Glutamatergic neuron (in vitro differentiated cells): ENCODE measurements around the gene CUL7. TPM values are rescaled to one million over a fixed set of nuclear protein-coding genes. Genes with fewer than 3 reads are reported as not detected.

Experiments used
- DNase-seq: peaks from one replicate; pipeline ENCODE4 v3.0.0; 2022
- H3K27ac Mint-ChIP-seq: one replicate; pipeline ENCODE4 v1.8.0; 2020; ENCODE audit warnings: mild to moderate bottlenecking, mixed read lengths, inconsistent platforms; ENCODE audit not compliant: unreplicated experiment
- H3K27me3 Mint-ChIP-seq: one replicate; pipeline ENCODE4 v1.8.0; 2020; ENCODE audit warnings: mild to moderate bottlenecking, moderate library complexity, mixed read lengths, inconsistent platforms; ENCODE audit not compliant: unreplicated experiment
- H3K36me3 Mint-ChIP-seq: one replicate; pipeline ENCODE4 v1.8.0; 2020; ENCODE audit warnings: mild to moderate bottlenecking, mixed read lengths, inconsistent platforms; ENCODE audit not compliant: unreplicated experiment
- H3K4me1 Mint-ChIP-seq: one replicate; pipeline ENCODE4 v1.8.0; 2020; ENCODE audit warnings: mild to moderate bottlenecking, low read depth, mixed read lengths, inconsistent platforms; ENCODE audit not compliant: unreplicated experiment
- H3K4me3 Mint-ChIP-seq: one replicate; pipeline ENCODE4 v1.8.0; 2020; ENCODE audit warnings: mild to moderate bottlenecking, mixed read lengths, inconsistent platforms; ENCODE audit not compliant: unreplicated experiment
- H3K9me3 Mint-ChIP-seq: one replicate; pipeline ENCODE4 v1.8.0; 2020; ENCODE audit warnings: mild to moderate bottlenecking, moderate library complexity, mixed read lengths, inconsistent platforms; ENCODE audit not compliant: unreplicated experiment
- total RNA-seq: library from RNA; stranded (reverse); fragmentation: NEBNext Ultra II Directional; extraction: Animal tissue kit (Norgen Biotek cat#: 25700); gene quantifications from one replicate; pipeline ENCODE4 v1.2.1, GENCODE V29; 2021; ENCODE audit not compliant: unreplicated experiment
- TF ChIP-seq, protein P1 (sequence below): fragments of 200-600 bp; sonication (generic); IDR thresholded peaks from one replicate; pipeline ENCODE4 v1.5.0; 2021; ENCODE audit not compliant: partially characterized antibody, unreplicated experiment

Gene CUL7
- total RNA-seq, 1 donor from 2014 or later, result 43.3 TPM

DNA sequence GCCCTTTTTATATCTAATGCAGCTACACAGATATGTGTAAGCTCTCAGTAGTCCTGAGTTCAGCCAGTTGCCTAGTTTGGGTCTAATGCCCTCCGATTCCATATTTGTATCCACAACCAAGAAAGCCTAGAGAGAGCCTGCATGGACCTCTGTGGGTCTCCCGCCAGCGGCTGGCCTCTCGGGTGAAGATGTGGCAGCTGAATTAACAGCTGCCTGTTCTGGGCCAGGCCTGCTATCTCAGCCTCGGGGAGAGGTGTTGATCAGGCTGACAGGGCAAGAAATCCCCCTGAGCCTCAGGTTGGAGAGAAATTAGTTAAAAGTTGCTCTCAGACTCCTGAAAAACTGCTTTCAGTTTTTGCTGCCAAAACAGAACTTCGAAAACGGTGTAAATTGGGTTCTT is 42.3 kb upstream of the CUL7 start:
- H3K4me1 Mint-ChIP-seq, result peaks cover 37% of the 10 kb centered on the region
- DNase-seq, result no peak
- H3K27me3 Mint-ChIP-seq, result no peaks in the 10 kb centered on the region
- peak overlapping the region; percentile 45 for H3K27ac Mint-ChIP-seq
- H3K4me3 Mint-ChIP-seq, result peak overlapping the region; percentile 1
- TF ChIP-seq, protein P1, sequence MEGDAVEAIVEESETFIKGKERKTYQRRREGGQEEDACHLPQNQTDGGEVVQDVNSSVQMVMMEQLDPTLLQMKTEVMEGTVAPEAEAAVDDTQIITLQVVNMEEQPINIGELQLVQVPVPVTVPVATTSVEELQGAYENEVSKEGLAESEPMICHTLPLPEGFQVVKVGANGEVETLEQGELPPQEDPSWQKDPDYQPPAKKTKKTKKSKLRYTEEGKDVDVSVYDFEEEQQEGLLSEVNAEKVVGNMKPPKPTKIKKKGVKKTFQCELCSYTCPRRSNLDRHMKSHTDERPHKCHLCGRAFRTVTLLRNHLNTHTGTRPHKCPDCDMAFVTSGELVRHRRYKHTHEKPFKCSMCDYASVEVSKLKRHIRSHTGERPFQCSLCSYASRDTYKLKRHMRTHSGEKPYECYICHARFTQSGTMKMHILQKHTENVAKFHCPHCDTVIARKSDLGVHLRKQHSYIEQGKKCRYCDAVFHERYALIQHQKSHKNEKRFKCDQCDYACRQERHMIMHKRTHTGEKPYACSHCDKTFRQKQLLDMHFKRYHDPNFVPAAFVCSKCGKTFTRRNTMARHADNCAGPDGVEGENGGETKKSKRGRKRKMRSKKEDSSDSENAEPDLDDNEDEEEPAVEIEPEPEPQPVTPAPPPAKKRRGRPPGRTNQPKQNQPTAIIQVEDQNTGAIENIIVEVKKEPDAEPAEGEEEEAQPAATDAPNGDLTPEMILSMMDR, result no peak
- H3K36me3 Mint-ChIP-seq, result no peaks in the 10 kb centered on the region
- H3K9me3 Mint-ChIP-seq, result peaks cover 2% of the 10 kb centered on the region

DNA sequence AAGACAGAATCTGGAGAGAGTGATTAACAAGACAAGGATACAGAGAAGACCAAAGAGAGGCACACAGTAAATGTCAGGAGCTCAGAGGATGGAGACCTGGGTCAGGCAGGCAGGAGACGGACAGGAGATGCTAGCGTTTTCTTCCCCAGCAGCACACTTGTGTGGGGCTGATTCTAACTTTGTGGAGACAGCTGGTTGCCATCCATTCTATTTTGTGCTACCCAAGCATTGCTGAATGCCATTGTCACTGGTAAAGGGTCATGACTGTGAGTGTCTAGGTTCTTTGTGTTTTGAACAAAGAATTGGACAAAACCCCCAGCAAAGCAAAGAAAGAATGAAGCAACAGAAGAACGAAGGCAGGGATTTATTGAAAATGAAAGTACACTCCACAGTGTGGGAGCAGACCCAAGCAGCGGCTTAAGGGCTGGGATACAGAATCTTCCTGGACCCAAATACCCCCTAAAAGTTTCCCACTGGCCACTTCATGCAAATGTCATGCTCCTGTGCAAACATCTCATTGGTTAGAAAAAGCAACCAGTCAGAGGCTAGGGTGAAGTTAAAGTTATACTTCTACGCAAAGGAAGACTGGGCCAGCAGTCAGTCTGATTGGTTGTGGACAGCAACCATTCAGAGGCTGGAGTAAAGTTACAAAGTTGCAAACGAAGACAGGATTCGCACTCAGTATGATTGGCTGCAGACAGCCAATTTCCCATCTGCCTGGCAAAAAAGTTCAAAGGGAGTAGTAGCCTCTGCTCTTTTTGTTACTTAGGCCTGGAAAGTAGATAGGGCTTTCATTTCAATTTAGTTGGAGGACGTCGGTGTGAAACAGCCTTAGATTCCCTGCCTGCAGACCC is 40.0 kb upstream of the CUL7 start:
- DNase-seq, result no peak
- Mint-ChIP-seq H3K4me1 (peaks cover 43% of the 10 kb centered on the region), H3K27ac (peak overlapping the region; percentile 13), H3K9me3 (peaks cover 7% of the 10 kb centered on the region), H3K4me3 (peak overlapping the region; percentile 8), H3K36me3 (no peaks in the 10 kb centered on the region), H3K27me3 (no peaks in the 10 kb centered on the region)
- TF ChIP-seq, protein P1, result no peak

DNA sequence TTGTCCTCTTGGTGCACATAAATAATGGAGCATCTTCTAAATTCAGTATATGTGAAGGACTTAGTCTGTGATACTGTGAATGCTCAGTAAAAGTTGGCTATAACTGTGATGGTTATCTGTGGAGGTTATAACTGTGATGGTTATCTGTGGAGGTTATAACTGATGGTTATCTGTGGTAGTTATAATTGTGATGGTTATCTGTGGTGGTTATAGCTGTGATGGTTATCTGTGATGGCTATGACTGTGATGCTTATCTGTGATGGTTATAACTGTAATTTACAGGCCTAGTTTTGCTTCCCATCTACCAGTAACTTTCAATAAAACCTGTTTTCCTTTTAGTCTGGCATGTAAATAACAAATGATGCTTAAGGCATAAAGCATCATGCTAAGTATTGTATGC is 39.0 kb upstream of the CUL7 start:
- H3K27ac Mint-ChIP-seq, result peak overlapping the region; percentile 41

DNA sequence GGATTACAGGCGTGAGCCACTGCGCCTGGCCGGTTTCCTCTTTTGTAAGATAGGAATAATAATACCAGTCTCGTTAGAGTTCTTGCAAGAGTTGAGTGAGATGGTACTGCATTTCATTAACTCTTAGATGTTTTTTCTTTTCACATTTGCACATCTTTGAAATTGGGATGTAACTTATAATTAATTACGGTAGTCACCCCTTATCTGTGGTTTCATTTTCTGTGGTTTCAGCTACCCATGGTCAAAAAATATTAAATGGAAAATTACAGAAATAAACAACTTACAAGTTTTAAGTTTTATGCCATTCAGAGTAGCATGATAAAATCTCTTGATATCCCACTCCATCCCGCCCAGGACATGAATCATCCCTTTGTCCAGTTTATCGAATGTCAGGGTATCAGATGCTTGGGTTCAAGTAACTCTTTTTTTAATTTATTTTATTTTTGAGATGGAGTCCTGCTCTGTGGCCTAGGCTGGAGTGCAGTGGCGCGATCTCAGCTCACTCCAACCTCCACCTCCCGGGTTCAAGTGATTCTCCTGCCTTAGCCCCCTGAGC is 37.9 kb upstream of the CUL7 start:
- TF ChIP-seq, protein P1, result no peak
- Mint-ChIP-seq H3K4me1 (peaks cover 35% of the 10 kb centered on the region), H3K4me3 (no peak overlapping the region), H3K27ac (peak overlapping the region; percentile 55), H3K9me3 (peaks cover 7% of the 10 kb centered on the region), H3K27me3 (no peaks in the 10 kb centered on the region), H3K36me3 (no peaks in the 10 kb centered on the region)
- no peak for DNase-seq

More for the DNA sequence above, 39.0 kb upstream of the CUL7 start:
- H3K4me1 Mint-ChIP-seq, result peaks cover 39% of the 10 kb centered on the region
- H3K36me3 Mint-ChIP-seq, result no peaks in the 10 kb centered on the region
- no peak for DNase-seq
- no peaks in the 10 kb centered on the region for H3K27me3 Mint-ChIP-seq
- TF ChIP-seq, protein P1, result no peak
- H3K4me3 Mint-ChIP-seq, result no peak overlapping the region
- H3K9me3 Mint-ChIP-seq, result peaks cover 7% of the 10 kb centered on the region

DNA sequence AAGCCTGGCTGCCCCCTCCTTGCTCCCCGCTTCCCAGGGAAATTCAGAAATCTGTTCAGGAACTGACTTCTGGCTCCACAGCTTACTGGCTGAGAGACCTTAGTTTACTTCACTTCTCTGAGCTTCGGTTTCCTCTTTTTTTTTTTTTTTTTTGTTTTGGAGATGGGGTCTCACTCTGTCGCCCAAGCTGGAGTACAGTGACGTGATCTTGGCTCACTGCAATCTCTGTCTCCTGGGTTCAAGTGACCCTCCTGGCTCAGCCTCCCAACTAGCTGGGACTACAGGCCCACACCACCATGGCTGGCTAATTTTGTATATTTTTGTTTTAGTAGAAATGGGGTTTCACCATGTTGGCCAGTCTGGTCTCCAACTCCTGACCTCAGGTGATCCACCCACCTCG is 37.4 kb upstream of the CUL7 start:
- peaks cover 35% of the 10 kb centered on the region for H3K4me1 Mint-ChIP-seq
- no peak for DNase-seq
- no peak overlapping the region for H3K4me3 Mint-ChIP-seq
- H3K36me3 Mint-ChIP-seq, result no peaks in the 10 kb centered on the region
- H3K9me3 Mint-ChIP-seq, result peaks cover 7% of the 10 kb centered on the region
- TF ChIP-seq, protein P1, result no peak
- no peaks in the 10 kb centered on the region for H3K27me3 Mint-ChIP-seq
- H3K27ac Mint-ChIP-seq, result no peak overlapping the region
